Breast epithelium (tissue), 3 donors: ENCODE data around the gene CTNND2.

ENCODE experiments used
- CTCF ChIP-seq, 3 donors: fragments of 450-650 bp; IDR thresholded peaks; one replicate each; pipeline ENCODE4 v1.5.1; 2016 to 2017; ENCODE audit warnings: antibody characterized with exemption in 3 of 3, mild to moderate bottlenecking in 3 of 3, moderate library complexity in 3 of 3
- POLR2A ChIP-seq: fragments of 450-650 bp; IDR thresholded peaks from one replicate; pipeline ENCODE4 v1.6.1; 2016; ENCODE audit warnings: antibody characterized with exemption, mild to moderate bottlenecking, moderate library complexity
- POLR2AphosphoS5 ChIP-seq, 3 donors: sonication (generic); formaldehyde crosslinking; IDR thresholded peaks; one replicate each; pipeline ENCODE4 v1.6.1; 2017; ENCODE audit warnings: antibody characterized with exemption in 3 of 3

- TF ChIP-seq POLR2AphosphoS5 (IDR thresholded peaks at IDR 0.05), result no peak
- no peak for TF ChIP-seq CTCF (IDR thresholded peaks at IDR 0.05)
- no peak for TF ChIP-seq POLR2A
These were observed 409.9 kb downstream of the CTNND2 start for GRCh38 chr5:11494340-11494739.
